AG09309 (cell line): ENCODE data around the gene PCBP4.
"Not testable (repeated sequence)": the region's sequence is repeated elsewhere in the genome, so short reads cannot be mapped to it uniquely, and the experiment has no call there.

Experiments
- DNase-seq: peaks from one replicate; pipeline ENCODE4 v3.0.0-alpha.2; 2010; ENCODE audit warnings: low read depth
- H3K4me3 ChIP-seq: 2 replicates; pipeline ENCODE4 v1.5.1; 2011; ENCODE audit warnings: mild to moderate bottlenecking, low read depth, low read length, moderate library complexity; ENCODE audit not compliant: control insufficient read depth
- TF ChIP-seq, protein P1 (sequence below): IDR thresholded peaks from 2 replicates; pipeline ENCODE4 v1.5.1; 2011; ENCODE audit warnings: mild to moderate bottlenecking, low read depth, low read length, inconsistent platforms; ENCODE audit not compliant: insufficient read depth, control insufficient read depth; ENCODE audit errors: missing control alignments

The PCBP4 gene

DNA sequence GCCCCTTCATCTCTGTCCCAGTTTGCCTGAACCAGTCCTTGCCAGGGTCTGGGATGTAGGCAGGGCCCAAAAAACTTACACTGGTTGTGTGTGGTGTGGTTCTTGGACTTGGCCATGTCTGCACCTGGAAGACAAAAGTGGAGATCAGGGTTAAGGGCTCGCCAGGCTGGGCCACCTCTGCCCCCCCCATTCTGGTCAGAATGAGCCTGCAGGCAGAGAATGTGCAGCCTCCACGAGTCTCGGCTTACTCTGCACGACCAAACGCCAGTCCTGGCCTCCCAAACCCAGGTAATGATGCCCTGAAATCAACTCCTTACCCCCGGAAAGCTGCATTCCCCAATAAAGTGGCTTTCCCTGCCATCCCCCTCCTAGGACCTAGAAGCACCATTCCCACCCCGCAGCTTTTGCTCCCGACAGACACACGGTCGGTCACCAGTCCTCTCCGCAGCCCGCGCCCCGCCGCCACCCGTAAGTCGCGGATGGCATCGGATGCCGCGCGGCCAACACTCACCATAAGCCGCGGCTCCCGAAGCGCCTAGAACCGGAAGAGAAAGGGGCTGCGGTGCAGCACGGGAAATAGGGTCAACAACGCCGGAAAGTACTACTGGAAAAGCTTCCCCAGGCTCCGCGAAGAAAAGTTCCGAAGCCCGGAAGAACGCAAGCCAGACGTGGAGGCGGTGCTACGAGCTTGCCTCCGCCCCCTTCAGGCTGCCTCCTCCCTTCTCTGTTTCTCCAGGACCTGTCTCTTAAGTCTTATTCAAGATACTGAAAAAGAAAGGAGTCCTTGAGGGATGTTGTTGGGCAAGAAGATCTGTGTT is 28.3 kb upstream of the PCBP4 start, which contains the start of gene RPL29:
TSS of gene RPL29 (minus strand) at position 550 of the 818 bp plus-strand sequence. CDS start at position 116, 434 bp downstream.
- TF ChIP-seq, protein P1, sequence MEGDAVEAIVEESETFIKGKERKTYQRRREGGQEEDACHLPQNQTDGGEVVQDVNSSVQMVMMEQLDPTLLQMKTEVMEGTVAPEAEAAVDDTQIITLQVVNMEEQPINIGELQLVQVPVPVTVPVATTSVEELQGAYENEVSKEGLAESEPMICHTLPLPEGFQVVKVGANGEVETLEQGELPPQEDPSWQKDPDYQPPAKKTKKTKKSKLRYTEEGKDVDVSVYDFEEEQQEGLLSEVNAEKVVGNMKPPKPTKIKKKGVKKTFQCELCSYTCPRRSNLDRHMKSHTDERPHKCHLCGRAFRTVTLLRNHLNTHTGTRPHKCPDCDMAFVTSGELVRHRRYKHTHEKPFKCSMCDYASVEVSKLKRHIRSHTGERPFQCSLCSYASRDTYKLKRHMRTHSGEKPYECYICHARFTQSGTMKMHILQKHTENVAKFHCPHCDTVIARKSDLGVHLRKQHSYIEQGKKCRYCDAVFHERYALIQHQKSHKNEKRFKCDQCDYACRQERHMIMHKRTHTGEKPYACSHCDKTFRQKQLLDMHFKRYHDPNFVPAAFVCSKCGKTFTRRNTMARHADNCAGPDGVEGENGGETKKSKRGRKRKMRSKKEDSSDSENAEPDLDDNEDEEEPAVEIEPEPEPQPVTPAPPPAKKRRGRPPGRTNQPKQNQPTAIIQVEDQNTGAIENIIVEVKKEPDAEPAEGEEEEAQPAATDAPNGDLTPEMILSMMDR = peak; percentile 9
- peak within 1 kb of the TSS; percentile 90 for H3K4me3 ChIP-seq
- DNase-seq = peak; percentile 85

DNA sequence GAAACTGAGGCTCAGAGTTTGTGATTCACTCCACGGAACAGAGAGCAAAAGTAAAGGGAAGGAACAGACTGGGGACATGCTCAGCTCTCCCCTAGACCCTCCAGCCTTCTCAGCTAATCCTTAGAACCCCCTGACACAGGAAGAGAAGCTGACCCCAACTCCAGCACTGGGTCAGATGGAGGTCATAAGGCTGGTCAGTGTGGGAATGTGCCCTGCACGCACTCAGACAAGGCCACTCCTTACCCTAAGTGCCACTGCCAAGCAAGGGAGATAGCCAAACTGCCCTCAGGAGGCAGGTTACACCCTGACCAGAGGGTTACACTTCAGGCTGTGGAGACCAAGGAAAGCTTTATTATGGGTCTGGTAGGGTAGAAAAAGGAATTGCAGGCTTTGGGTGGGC is 27.3 kb upstream of the PCBP4 start:
- DNase-seq = no peak
- TF ChIP-seq, protein P1 = no peak
- H3K4me3 ChIP-seq = peak overlapping the region; percentile 90

DNA sequence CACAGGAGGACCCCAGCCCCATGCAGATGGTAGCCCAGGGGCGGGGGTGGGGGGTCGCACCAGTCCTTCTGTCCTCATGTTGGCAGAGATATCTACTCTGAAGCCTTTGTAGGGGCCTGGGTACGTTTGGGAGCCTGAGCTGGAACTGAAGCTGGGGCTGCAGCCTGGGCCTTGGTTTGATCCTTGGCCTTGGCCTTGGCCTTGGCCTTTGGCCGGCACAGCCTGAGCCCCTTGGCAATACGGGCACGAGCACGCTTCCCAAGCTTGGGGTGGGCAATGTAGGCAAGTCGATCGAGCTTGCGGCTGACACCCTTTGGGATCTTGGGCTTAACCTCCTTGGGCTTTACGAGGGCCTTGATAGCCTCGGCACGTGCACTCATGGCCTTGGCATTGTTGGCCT is 26.4 kb upstream of the PCBP4 start:
- not testable (repeated sequence) for DNase-seq, H3K4me3 ChIP-seq

DNA sequence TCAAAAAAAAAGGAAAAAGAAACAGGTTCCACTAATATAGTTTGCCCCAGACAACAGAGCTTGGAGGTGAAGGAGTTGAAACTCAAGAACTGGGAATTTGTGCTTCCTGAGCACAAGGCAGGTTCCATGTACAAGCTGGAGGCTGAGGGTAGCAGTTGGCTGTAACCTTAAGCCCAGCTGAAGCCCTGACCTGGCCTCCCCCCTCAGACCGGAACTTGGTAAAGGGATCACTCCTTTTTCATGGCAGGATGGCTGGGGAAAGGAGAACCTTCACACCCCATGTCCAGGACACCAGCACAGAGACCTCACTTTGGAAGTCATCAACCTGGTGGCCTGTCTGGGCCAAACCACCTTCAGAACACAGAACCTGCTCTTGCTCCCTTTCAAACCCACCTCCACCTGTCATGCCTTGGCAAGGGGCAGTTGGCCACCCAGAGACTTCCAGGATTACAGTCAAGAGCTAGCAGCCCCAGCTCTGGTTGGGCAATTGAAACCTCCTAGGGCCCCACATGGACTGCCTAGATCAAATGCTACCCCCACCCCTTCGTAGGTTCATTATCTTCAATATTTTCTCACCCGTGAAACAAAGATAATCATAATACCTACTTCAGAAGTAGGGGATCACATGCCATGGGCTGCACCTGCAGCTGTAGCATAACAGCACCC is 24.9 kb upstream of the PCBP4 start:
- no peak for DNase-seq

DNA sequence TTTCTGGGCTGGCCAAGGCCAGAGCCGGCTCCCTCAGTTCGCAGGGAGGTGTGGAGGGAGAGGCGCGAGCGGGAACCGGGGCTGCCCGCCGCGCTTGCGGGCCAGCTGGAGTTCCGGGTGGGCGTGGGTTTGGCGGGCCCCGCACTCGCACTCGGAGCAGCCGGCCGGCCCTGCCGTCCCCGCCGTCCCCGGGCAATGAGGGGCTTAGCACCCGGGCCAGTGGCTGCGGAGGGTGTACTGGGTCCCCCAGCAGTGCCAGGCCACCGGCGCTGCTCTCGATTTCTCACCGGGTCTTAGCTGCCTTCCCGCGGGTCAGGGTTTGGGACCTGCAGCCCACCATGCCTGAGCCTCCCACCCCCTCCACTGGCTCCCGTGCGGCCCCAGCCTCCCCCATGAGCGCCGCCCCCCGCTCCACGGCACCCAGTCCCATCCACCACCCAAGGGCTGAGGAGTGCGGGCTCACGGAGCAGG is 23.3 kb upstream of the PCBP4 start:
- DNase-seq, H3K4me3 ChIP-seq: not testable (repeated sequence)

More for the DNA sequence above, 24.9 kb upstream of the PCBP4 start:
- TF ChIP-seq, protein P1 = no peak
- H3K4me3 ChIP-seq = no peak overlapping the region

DNA sequence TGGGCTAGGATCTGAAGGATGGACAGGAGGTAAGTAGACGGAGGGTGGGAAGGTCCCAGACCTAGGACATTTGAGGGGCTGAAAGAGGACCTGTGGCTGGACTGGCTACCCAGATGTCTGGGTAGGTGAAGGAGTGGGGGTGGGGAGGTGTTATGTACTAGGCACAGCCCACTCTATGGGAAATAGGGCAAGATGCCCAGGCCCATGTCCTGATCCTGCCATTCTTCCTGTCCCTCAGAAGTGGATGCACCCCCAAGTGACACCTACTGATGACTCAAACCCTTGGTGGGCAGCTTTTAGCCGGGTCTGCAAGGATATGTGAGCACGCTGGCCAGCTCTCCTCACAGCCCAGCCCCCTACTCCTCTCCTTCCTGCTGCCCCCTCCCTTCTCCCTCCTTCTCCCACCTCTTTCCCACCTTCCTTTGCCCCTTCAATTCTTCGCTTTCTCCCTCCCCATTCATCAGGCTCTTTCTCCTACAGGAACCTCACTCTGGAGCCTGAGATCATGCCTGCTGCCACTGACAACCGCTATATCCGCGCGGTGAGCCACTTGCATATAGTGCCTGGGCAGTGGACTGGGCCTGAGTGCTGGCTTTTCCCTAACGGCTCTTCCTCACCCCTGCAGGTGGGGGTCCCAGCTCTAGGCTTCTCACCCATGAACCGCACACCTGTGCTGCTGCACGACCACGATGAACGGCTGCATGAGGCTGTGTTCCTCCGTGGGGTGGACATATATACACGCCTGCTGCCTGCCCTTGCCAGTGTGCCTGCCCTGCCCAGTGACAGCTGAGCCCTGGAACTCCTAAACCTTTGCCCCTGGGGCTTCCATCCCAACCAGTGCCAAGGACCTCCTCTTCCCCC is 21.3 kb upstream of the PCBP4 start:
- H3K4me3 ChIP-seq = no peak overlapping the region
- DNase-seq = no peak
- TF ChIP-seq, protein P1 = no peak

DNA sequence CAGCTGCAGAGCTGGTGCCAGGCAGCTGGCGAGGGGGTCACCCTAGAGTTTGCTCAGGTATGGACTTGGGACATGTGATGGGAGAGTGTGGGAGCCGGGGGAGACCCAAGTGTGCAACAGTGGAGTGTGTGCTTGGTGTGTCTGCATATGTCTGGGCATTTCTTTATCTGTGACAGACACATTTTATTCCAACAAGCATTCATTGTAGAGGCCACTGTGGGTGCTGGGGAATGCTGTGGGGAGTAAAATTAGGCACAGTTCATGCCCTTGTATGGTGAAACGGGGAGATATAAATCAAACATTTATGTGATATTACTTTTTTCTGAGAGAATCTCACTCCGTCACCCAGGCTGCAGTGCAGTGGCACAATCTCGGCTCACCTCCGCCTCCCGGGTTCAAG is 20.3 kb upstream of the PCBP4 start:
- TF ChIP-seq, protein P1 = no peak
- H3K4me3 ChIP-seq = no peak overlapping the region
- no peak for DNase-seq
